ENCODE data around the gene FHL3. TPM values are rescaled to one million over a fixed set of nuclear protein-coding genes. Genes with fewer than 3 reads are reported as not detected.
A peak's percentile ranks its signal among the peaks of the same experiment; 100 is the strongest.

The FHL3 gene
- total and polyA plus RNA-seq, 9 of the 15 experiments (the other 6 are each of a cell fraction or from before 2014, with no cell fraction given), result 6.1 to 144 (median 34.1) TPM

GRCh38 chr1:38015978-38016725 is 10.8 kb upstream of the FHL3 start:
- H3K9ac ChIP-seq (ENCODE audit: insufficient read depth in 1 of 2, low read depth in 2 of 2, low read length in 2 of 2), result peak overlapping the region; percentile 54 to 67; a peak in 3 of 4 replicates
- in situ Hi-C loops (cut with MboI) (no loop called here), intact Hi-C loops (cut with micrococcal nuclease) (no loop called here)
- peak overlapping the region; percentile 99 for H3K4me2 ChIP-seq (ENCODE audit: insufficient read depth, low read length)
- ChIA-PET CTCF (ENCODE audit: low intra/inter-chr PET ratio) (no interaction called here), POLR2A (interaction anchor here (0.5 to 1.5 kb wide), 5 partner anchors 9 to 993 kb away, joined by 3 to 6 read pairs (median 3); partner anchors contain the start of gene SF3A3)
- no peaks in the 10 kb centered on the region for H3K9me3 ChIP-seq (replicated peaks; ENCODE audit: control insufficient read depth, insufficient read depth, low read depth, low read length)
- no peak for ATAC-seq
- peak overlapping the region; percentile 59 for H3K27ac ChIP-seq (ENCODE audit: extremely low read depth, low read depth, low read length)
- H4K20me1 ChIP-seq (replicated peaks; ENCODE audit: control insufficient read depth, insufficient read depth, low read length), result 0 out of 2 replicates have a peak, but pooled peaks cover 7% of the 10 kb centered on the region
- peaks cover 78% of the 10 kb centered on the region for H3K79me2 ChIP-seq (ENCODE audit: control insufficient read depth, insufficient read depth, low read length)
- peak in 1 of 4 experiments; percentile 33 for DNase-seq (ENCODE audit: extremely low read depth in 1 of 4, low spot score in 3 of 4)
- peaks cover 16 to 37% of the 10 kb centered on the region in 2 experiments; a peak in 4 of 5 replicates for H3K4me1 ChIP-seq (replicated peaks in 1 of 2; ENCODE audit: control insufficient read depth in 2 of 2, insufficient read depth in 2 of 2, low read length in 2 of 2)
- FAIRE-seq, result no peak
- no peak overlapping the region for H2AFZ ChIP-seq (ENCODE audit: low read depth, low read length)
- no TSS peak for BruUV-seq (replicated peaks)
- no peaks in the 10 kb centered on the region for H3K27me3 ChIP-seq (ENCODE audit: control insufficient read depth in 2 of 2, insufficient read depth in 2 of 2, low read length in 2 of 2)
- 77% methylated on average over 6 of the region's 6 CpGs for WGBS (ENCODE audit: insufficient coverage, low coverage, missing lambda C conversion rate)
- no peaks in the 10 kb centered on the region for H3K9me1 ChIP-seq (ENCODE audit: control insufficient read depth, insufficient read depth, low read length)
- no peak overlapping the region for H3K4me3 ChIP-seq
- peaks cover 76% of the 10 kb centered on the region for H3K36me3 ChIP-seq (ENCODE audit: control insufficient read depth, insufficient read depth, low read length)
- TF ChIP-seq BCL6 (CRISPR knock-in tag; IDR thresholded peaks at IDR 0.05) (no peak), ZC3H8 (IDR thresholded peaks at IDR 0.05) (no peak), MEF2A (IDR thresholded peaks at IDR 0.05; ENCODE audit: control insufficient read depth, low read depth, low read length) (no peak), RFX1 (IDR thresholded peaks at IDR 0.05) (no peak), BCLAF1 (IDR thresholded peaks at IDR 0.05; ENCODE audit: borderline replicate concordance in 1 of 2, control insufficient read depth in 1 of 2, low read depth in 2 of 2, low read length in 1 of 2) (no peak), BACH1 (tag; IDR thresholded peaks at IDR 0.05) (peak; percentile 67), STAT5B (CRISPR knock-in tag; IDR thresholded peaks at IDR 0.05) (no peak), TCF7L2 (IDR thresholded peaks at IDR 0.05; ENCODE audit: low read depth, low read length) (no peak), HDAC6 (IDR thresholded peaks at IDR 0.05; ENCODE audit: low read depth, low read length) (no peak), MCM3 (IDR thresholded peaks at IDR 0.05) (no peak), TBP (optimal IDR thresholded peaks at IDR 0.05; ENCODE audit: low read depth, low read length) (no peak), STAT5A (IDR thresholded peaks at IDR 0.05; ENCODE audit: borderline replicate concordance, low read length) (no peak), POLR2A (conservative IDR thresholded peaks at IDR 0.05) (no peak)
- TF ChIP-seq, protein P1, sequence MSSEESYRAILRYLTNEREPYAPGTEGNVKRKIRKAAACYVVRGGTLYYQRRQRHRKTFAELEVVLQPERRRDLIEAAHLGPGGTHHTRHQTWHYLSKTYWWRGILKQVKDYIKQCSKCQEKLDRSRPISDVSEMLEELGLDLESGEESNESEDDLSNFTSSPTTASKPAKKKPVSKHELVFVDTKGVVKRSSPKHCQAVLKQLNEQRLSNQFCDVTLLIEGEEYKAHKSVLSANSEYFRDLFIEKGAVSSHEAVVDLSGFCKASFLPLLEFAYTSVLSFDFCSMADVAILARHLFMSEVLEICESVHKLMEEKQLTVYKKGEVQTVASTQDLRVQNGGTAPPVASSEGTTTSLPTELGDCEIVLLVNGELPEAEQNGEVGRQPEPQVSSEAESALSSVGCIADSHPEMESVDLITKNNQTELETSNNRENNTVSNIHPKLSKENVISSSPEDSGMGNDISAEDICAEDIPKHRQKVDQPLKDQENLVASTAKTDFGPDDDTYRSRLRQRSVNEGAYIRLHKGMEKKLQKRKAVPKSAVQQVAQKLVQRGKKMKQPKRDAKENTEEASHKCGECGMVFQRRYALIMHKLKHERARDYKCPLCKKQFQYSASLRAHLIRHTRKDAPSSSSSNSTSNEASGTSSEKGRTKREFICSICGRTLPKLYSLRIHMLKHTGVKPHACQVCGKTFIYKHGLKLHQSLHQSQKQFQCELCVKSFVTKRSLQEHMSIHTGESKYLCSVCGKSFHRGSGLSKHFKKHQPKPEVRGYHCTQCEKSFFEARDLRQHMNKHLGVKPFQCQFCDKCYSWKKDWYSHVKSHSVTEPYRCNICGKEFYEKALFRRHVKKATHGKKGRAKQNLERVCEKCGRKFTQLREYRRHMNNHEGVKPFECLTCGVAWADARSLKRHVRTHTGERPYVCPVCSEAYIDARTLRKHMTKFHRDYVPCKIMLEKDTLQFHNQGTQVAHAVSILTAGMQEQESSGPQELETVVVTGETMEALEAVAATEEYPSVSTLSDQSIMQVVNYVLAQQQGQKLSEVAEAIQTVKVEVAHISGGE (CRISPR knock-in tag; IDR thresholded peaks at IDR 0.05), result no peak
